ENCODE results near the gene FOXI1. TPM values are rescaled to one million over a fixed set of nuclear protein-coding genes. Genes with fewer than 3 reads are reported as not detected.

FOXI1 gene
- total RNA-seq, 1 donor from 2014 or later, result not detected

GRCh38 chr5:170080217-170080616 lies 25.5 kb upstream of the FOXI1 start:
- Mint-ChIP-seq H3K9me3 (ENCODE audit: low read depth) (no peaks in the 10 kb centered on the region), H3K4me3 (ENCODE audit: low read depth) (no peak overlapping the region), H3K36me3 (ENCODE audit: insufficient read depth) (no peaks in the 10 kb centered on the region), H3K27ac (no peak overlapping the region), H3K4me1 (ENCODE audit: low read depth) (no peaks in the 10 kb centered on the region), H3K27me3 (peaks cover 34% of the 10 kb centered on the region)
- TF ChIP-seq, protein P1, sequence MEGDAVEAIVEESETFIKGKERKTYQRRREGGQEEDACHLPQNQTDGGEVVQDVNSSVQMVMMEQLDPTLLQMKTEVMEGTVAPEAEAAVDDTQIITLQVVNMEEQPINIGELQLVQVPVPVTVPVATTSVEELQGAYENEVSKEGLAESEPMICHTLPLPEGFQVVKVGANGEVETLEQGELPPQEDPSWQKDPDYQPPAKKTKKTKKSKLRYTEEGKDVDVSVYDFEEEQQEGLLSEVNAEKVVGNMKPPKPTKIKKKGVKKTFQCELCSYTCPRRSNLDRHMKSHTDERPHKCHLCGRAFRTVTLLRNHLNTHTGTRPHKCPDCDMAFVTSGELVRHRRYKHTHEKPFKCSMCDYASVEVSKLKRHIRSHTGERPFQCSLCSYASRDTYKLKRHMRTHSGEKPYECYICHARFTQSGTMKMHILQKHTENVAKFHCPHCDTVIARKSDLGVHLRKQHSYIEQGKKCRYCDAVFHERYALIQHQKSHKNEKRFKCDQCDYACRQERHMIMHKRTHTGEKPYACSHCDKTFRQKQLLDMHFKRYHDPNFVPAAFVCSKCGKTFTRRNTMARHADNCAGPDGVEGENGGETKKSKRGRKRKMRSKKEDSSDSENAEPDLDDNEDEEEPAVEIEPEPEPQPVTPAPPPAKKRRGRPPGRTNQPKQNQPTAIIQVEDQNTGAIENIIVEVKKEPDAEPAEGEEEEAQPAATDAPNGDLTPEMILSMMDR (IDR thresholded peaks at IDR 0.05; ENCODE audit: unreplicated experiment), result no peak
- DNase-seq (ENCODE audit: low spot score, unreplicated experiment), result no peak

DNA sequence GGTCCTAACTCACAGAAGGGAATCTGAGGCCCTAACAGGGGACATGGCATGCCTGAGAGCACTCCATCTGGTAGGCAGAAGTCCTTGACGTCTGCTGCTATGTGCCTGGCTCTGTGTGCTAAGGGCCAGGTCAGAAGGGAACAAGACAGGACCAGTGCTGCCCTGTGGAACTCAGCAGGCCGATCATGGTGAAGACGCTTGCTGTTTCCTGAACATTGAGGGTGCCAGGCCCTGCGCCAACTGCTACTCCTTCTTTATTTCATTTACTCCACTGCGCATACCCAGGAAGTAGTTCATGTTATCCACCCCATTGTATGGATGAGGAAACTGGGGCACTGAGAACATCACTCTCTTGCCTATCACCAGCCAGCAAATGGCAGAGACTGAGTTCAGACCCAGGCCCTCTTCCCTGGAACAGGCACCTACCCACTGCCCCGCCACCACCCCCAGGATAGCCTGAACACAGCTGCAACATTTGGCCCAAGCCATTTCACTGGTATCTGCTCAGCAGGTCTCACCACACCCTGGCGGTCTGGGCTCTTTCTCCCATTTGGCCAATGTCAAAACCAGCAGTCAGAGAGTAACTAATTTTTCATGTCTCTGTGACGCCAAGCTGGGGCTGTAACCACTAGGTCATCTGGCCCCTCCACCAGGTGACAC lies 24.8 kb upstream of the FOXI1 start:
- H3K27ac Mint-ChIP-seq, result no peak overlapping the region
- H3K36me3 Mint-ChIP-seq (ENCODE audit: insufficient read depth), result no peaks in the 10 kb centered on the region
- H3K9me3 Mint-ChIP-seq (ENCODE audit: low read depth), result no peaks in the 10 kb centered on the region
- no peak for DNase-seq (ENCODE audit: low spot score, unreplicated experiment)
- no peaks in the 10 kb centered on the region for H3K4me1 Mint-ChIP-seq (ENCODE audit: low read depth)
- TF ChIP-seq, protein P1 (IDR thresholded peaks at IDR 0.05; ENCODE audit: unreplicated experiment), result no peak
- H3K4me3 Mint-ChIP-seq (ENCODE audit: low read depth), result no peak overlapping the region
- H3K27me3 Mint-ChIP-seq, result peaks cover 32% of the 10 kb centered on the region

GRCh38 chr5:170081616-170082015 lies 24.1 kb upstream of the FOXI1 start:
- peaks cover 35% of the 10 kb centered on the region for H3K27me3 Mint-ChIP-seq
- TF ChIP-seq, protein P1 (IDR thresholded peaks at IDR 0.05; ENCODE audit: unreplicated experiment), result no peak
- H3K9me3 Mint-ChIP-seq (ENCODE audit: low read depth), result no peaks in the 10 kb centered on the region
- H3K27ac Mint-ChIP-seq, result no peak overlapping the region
- no peaks in the 10 kb centered on the region for H3K36me3 Mint-ChIP-seq (ENCODE audit: insufficient read depth)
- no peak overlapping the region for H3K4me3 Mint-ChIP-seq (ENCODE audit: low read depth)
- H3K4me1 Mint-ChIP-seq (ENCODE audit: low read depth), result no peaks in the 10 kb centered on the region
- DNase-seq (ENCODE audit: low spot score, unreplicated experiment), result no peak

DNA sequence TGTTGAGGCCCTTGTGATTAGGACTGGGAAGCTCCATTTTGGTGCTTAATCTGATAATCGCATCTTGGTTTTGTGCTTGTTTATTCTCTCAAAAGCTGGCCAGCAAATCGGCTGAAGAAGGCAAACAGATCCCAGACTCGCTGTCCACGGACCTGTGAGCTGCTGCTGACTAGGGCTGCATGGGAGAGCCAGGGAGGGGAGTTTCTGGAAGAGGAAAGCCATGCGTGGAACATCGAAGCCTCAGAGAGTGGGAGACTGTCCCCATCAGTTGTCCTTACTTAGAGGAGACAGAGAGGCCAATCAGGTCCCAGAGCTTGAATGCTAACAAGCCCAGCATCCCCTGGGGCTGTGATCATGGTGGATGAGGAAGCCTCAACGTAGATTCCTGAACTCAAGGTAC lies 23.0 kb upstream of the FOXI1 start:
- TF ChIP-seq, protein P1 (IDR thresholded peaks at IDR 0.05; ENCODE audit: unreplicated experiment), result no peak
- Mint-ChIP-seq H3K4me1 (ENCODE audit: low read depth) (no peaks in the 10 kb centered on the region), H3K27me3 (peaks cover 36% of the 10 kb centered on the region), H3K27ac (no peak overlapping the region), H3K4me3 (ENCODE audit: low read depth) (no peak overlapping the region), H3K36me3 (ENCODE audit: insufficient read depth) (no peaks in the 10 kb centered on the region), H3K9me3 (ENCODE audit: low read depth) (no peaks in the 10 kb centered on the region)
- no peak for DNase-seq (ENCODE audit: low spot score, unreplicated experiment)

DNA sequence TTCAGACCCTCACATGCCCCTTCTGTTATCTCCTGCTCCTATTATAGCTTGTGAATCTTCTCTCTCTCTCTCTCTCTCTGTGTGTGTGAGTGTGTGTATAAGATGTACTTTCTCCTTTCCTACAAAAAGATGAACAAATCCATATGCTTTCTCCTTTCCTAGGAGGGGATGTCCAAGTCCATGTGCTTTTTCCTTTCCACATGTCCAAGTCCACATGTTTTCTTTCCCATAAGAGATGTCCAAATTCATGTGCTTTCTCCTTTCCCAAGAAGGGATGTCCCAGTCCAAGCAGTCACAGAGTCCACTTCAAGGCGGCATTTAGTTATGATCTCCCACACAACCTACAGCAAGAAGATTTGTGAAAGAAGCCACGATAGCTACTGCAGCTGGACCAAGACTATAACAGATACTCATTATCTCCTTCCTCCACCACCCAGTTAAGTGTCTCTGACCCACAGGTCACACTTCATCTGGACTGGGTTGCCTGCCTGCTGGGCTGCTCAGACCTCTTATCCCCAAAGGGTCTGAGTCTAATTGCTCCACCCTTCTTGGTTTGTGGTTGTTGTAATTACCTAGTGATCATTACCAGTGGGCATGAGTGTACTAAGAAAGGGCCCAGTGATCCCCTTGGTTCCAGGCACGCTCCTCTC lies 18.4 kb upstream of the FOXI1 start:
- H3K27ac Mint-ChIP-seq, result no peak overlapping the region
- TF ChIP-seq, protein P1 (IDR thresholded peaks at IDR 0.05; ENCODE audit: unreplicated experiment), result no peak
- no peak for DNase-seq (ENCODE audit: low spot score, unreplicated experiment)
- H3K27me3 Mint-ChIP-seq, result peaks cover 20% of the 10 kb centered on the region
- H3K4me1 Mint-ChIP-seq (ENCODE audit: low read depth), result no peaks in the 10 kb centered on the region
- no peaks in the 10 kb centered on the region for H3K9me3 Mint-ChIP-seq (ENCODE audit: low read depth)
- H3K36me3 Mint-ChIP-seq (ENCODE audit: insufficient read depth), result no peaks in the 10 kb centered on the region
- H3K4me3 Mint-ChIP-seq (ENCODE audit: low read depth), result no peak overlapping the region
